ENCODE results near the gene MAGEA12.
"Not testable (repeated sequence)": the region's sequence is repeated elsewhere in the genome, so short reads cannot be mapped to it uniquely, and the experiment has no call there.

The MAGEA12 gene

GRCh38 chrX:152735101-152735500, 1.5 kb downstream of the MAGEA12 start:
- H3K27me3 ChIP-seq (ENCODE audit: control insufficient read depth in 1 of 2, insufficient read depth in 2 of 2, low read length in 2 of 2): peaks cover 0 to 2% of the 10 kb centered on the region in 2 donors
- no peaks in the 10 kb centered on the region for H3K4me1 ChIP-seq (ENCODE audit: control insufficient read depth, insufficient read depth, low read length)
- H3K27ac ChIP-seq (ENCODE audit: low read length): no peak overlapping the region
- no peaks in the 10 kb centered on the region for H3K36me3 ChIP-seq (ENCODE audit: control insufficient read depth in 2 of 2, insufficient read depth in 2 of 2, low read length in 2 of 2)
- no peak overlapping the region for H3K9ac ChIP-seq (ENCODE audit: low read length in 2 of 2)
- H3K4me3 ChIP-seq (ENCODE audit: low read length in 2 of 2): no peak overlapping the region
- H3K9me3 ChIP-seq (ENCODE audit: control insufficient read depth in 2 of 2, low read length in 2 of 2): no peaks in the 10 kb centered on the region

- Histone ChIP-seq H3K9ac (ENCODE audit: low read length in 2 of 2) (no peak overlapping the region), H3K9me3 (ENCODE audit: control insufficient read depth in 2 of 2, low read length in 2 of 2) (no peaks in the 10 kb centered on the region), H3K4me1 (ENCODE audit: control insufficient read depth, insufficient read depth, low read length) (no peaks in the 10 kb centered on the region), H3K27me3 (ENCODE audit: control insufficient read depth in 1 of 2, insufficient read depth in 2 of 2, low read length in 2 of 2) (peaks cover 0 to 2% of the 10 kb centered on the region in 2 donors), H3K4me3 (ENCODE audit: low read length in 2 of 2) (no peak overlapping the region), H3K36me3 (ENCODE audit: control insufficient read depth in 2 of 2, insufficient read depth in 2 of 2, low read length in 2 of 2) (no peaks in the 10 kb centered on the region), H3K27ac (ENCODE audit: low read length) (no peak overlapping the region)
Measured at GRCh38 chrX:152735860-152736511, 2.4 kb downstream of the MAGEA12 start.

GRCh38 chrX:152736528-152736927, 3.0 kb downstream of the MAGEA12 start:
- not testable (repeated sequence) for H3K4me1 ChIP-seq (ENCODE audit: control insufficient read depth, insufficient read depth, low read length); H3K9ac ChIP-seq (ENCODE audit: low read length in 2 of 2); H3K36me3 ChIP-seq (ENCODE audit: control insufficient read depth in 2 of 2, insufficient read depth in 2 of 2, low read length in 2 of 2); H3K27me3 ChIP-seq (ENCODE audit: control insufficient read depth in 1 of 2, insufficient read depth in 2 of 2, low read length in 2 of 2); H3K27ac ChIP-seq (ENCODE audit: low read length); H3K4me3 ChIP-seq (ENCODE audit: low read length in 2 of 2); H3K9me3 ChIP-seq (ENCODE audit: control insufficient read depth in 2 of 2, low read length in 2 of 2)

- no peak overlapping the region for H3K9ac ChIP-seq (ENCODE audit: low read length in 2 of 2)
- no peaks in the 10 kb centered on the region for H3K36me3 ChIP-seq (ENCODE audit: control insufficient read depth in 2 of 2, insufficient read depth in 2 of 2, low read length in 2 of 2)
- H3K27me3 ChIP-seq (ENCODE audit: control insufficient read depth in 1 of 2, insufficient read depth in 2 of 2, low read length in 2 of 2): peaks cover 0 to 2% of the 10 kb centered on the region in 2 donors
- H3K27ac ChIP-seq (ENCODE audit: low read length): no peak overlapping the region
- no peak overlapping the region for H3K4me3 ChIP-seq (ENCODE audit: low read length in 2 of 2)
- no peaks in the 10 kb centered on the region for H3K9me3 ChIP-seq (ENCODE audit: control insufficient read depth in 2 of 2, low read length in 2 of 2)
- no peaks in the 10 kb centered on the region for H3K4me1 ChIP-seq (ENCODE audit: control insufficient read depth, insufficient read depth, low read length)
Measured at GRCh38 chrX:152738560-152738959, 5.0 kb downstream of the MAGEA12 start.

- H3K36me3 ChIP-seq (ENCODE audit: control insufficient read depth in 2 of 2, insufficient read depth in 2 of 2, low read length in 2 of 2); H3K9ac ChIP-seq (ENCODE audit: low read length in 2 of 2); H3K27me3 ChIP-seq (ENCODE audit: control insufficient read depth in 1 of 2, insufficient read depth in 2 of 2, low read length in 2 of 2); H3K4me3 ChIP-seq (ENCODE audit: low read length in 2 of 2); H3K9me3 ChIP-seq (ENCODE audit: control insufficient read depth in 2 of 2, low read length in 2 of 2); H3K4me1 ChIP-seq (ENCODE audit: control insufficient read depth, insufficient read depth, low read length); H3K27ac ChIP-seq (ENCODE audit: low read length): not testable (repeated sequence)
Measured at GRCh38 chrX:152753686-152754650, 20.4 kb downstream of the MAGEA12 start, which contains the start of gene MAGEA2. TSS of gene MAGEA2 (minus strand) at chrX:152753842. CDS start at chrX:152751363, 2,479 bp downstream.

GRCh38 chrX:152754871-152755270, 21.3 kb downstream of the MAGEA12 start:
- not testable (repeated sequence) for H3K4me1 ChIP-seq (ENCODE audit: control insufficient read depth, insufficient read depth, low read length); H3K4me3 ChIP-seq (ENCODE audit: low read length in 2 of 2); H3K36me3 ChIP-seq (ENCODE audit: control insufficient read depth in 2 of 2, insufficient read depth in 2 of 2, low read length in 2 of 2); H3K27me3 ChIP-seq (ENCODE audit: control insufficient read depth in 1 of 2, insufficient read depth in 2 of 2, low read length in 2 of 2); H3K9ac ChIP-seq (ENCODE audit: low read length in 2 of 2); H3K9me3 ChIP-seq (ENCODE audit: control insufficient read depth in 2 of 2, low read length in 2 of 2); H3K27ac ChIP-seq (ENCODE audit: low read length)

- H3K36me3 ChIP-seq (ENCODE audit: control insufficient read depth in 2 of 2, insufficient read depth in 2 of 2, low read length in 2 of 2); H3K4me3 ChIP-seq (ENCODE audit: low read length in 2 of 2); H3K9me3 ChIP-seq (ENCODE audit: control insufficient read depth in 2 of 2, low read length in 2 of 2); H3K9ac ChIP-seq (ENCODE audit: low read length in 2 of 2); H3K27ac ChIP-seq (ENCODE audit: low read length); H3K4me1 ChIP-seq (ENCODE audit: control insufficient read depth, insufficient read depth, low read length); H3K27me3 ChIP-seq (ENCODE audit: control insufficient read depth in 1 of 2, insufficient read depth in 2 of 2, low read length in 2 of 2): not testable (repeated sequence)
Measured at GRCh38 chrX:152758918-152759317, 25.4 kb downstream of the MAGEA12 start, which contains the start of gene CSAG3. TSS of gene CSAG3 (plus strand) at chrX:152759218.

GRCh38 chrX:152759544-152759943, 26.0 kb downstream of the MAGEA12 start:
- not testable (repeated sequence) for H3K36me3 ChIP-seq (ENCODE audit: control insufficient read depth in 2 of 2, insufficient read depth in 2 of 2, low read length in 2 of 2); H3K27me3 ChIP-seq (ENCODE audit: control insufficient read depth in 1 of 2, insufficient read depth in 2 of 2, low read length in 2 of 2); H3K4me3 ChIP-seq (ENCODE audit: low read length in 2 of 2); H3K27ac ChIP-seq (ENCODE audit: low read length); H3K4me1 ChIP-seq (ENCODE audit: control insufficient read depth, insufficient read depth, low read length); H3K9ac ChIP-seq (ENCODE audit: low read length in 2 of 2); H3K9me3 ChIP-seq (ENCODE audit: control insufficient read depth in 2 of 2, low read length in 2 of 2)

GRCh38 chrX:152761582-152761981, 28.0 kb downstream of the MAGEA12 start:
- not testable (repeated sequence) for H3K36me3 ChIP-seq (ENCODE audit: control insufficient read depth in 2 of 2, insufficient read depth in 2 of 2, low read length in 2 of 2); H3K9ac ChIP-seq (ENCODE audit: low read length in 2 of 2); H3K9me3 ChIP-seq (ENCODE audit: control insufficient read depth in 2 of 2, low read length in 2 of 2); H3K4me1 ChIP-seq (ENCODE audit: control insufficient read depth, insufficient read depth, low read length); H3K27me3 ChIP-seq (ENCODE audit: control insufficient read depth in 1 of 2, insufficient read depth in 2 of 2, low read length in 2 of 2); H3K27ac ChIP-seq (ENCODE audit: low read length); H3K4me3 ChIP-seq (ENCODE audit: low read length in 2 of 2)

GRCh38 chrX:152766562-152766961, 33.0 kb downstream of the MAGEA12 start:
- H3K9me3 ChIP-seq (ENCODE audit: control insufficient read depth in 2 of 2, low read length in 2 of 2); H3K4me3 ChIP-seq (ENCODE audit: low read length in 2 of 2); H3K36me3 ChIP-seq (ENCODE audit: control insufficient read depth in 2 of 2, insufficient read depth in 2 of 2, low read length in 2 of 2); H3K27ac ChIP-seq (ENCODE audit: low read length); H3K9ac ChIP-seq (ENCODE audit: low read length in 2 of 2); H3K27me3 ChIP-seq (ENCODE audit: control insufficient read depth in 1 of 2, insufficient read depth in 2 of 2, low read length in 2 of 2); H3K4me1 ChIP-seq (ENCODE audit: control insufficient read depth, insufficient read depth, low read length): not testable (repeated sequence)

All from stomach smooth muscle (tissue), 2 donors.